ENCODE data around the gene NAT8L.

Gene NAT8L

DNA sequence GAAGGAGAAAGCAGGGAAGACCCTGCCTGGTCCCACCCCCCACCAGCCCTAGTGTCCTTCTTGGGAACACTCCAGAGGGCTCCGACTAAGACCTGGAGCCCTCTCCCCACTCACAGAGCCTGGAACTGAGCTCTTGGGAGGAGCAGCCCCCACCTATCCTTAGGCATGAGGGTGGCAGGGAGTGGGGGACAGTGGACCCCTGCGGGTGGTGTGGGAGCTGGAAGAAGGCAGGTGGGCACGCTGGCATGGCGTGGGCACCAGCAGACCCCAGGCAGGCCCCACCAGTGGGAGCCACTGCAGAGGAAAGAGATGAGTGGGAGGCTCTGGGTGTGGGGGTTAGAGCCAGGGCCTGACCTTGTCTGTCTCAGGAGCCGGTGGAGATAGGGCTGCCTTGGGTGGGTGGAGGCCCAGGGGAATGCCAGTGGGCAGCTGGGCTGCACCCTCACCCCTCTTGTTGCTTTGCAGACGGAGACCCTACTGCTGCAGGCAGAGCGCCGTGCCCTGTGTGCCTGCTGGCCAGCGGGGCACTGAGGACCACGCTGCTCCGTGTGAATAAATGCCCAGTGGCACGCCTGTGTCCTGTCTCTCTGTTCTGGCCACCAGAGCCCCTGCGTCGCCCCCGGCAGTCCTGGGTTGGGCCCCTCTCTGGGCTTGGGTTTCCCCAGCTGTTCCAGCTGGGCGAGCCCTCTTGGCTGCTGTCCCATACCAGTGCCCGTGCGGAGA, 15.6 kb upstream of the NAT8L start:
- TF ChIP-seq, protein P1, sequence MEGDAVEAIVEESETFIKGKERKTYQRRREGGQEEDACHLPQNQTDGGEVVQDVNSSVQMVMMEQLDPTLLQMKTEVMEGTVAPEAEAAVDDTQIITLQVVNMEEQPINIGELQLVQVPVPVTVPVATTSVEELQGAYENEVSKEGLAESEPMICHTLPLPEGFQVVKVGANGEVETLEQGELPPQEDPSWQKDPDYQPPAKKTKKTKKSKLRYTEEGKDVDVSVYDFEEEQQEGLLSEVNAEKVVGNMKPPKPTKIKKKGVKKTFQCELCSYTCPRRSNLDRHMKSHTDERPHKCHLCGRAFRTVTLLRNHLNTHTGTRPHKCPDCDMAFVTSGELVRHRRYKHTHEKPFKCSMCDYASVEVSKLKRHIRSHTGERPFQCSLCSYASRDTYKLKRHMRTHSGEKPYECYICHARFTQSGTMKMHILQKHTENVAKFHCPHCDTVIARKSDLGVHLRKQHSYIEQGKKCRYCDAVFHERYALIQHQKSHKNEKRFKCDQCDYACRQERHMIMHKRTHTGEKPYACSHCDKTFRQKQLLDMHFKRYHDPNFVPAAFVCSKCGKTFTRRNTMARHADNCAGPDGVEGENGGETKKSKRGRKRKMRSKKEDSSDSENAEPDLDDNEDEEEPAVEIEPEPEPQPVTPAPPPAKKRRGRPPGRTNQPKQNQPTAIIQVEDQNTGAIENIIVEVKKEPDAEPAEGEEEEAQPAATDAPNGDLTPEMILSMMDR (IDR thresholded peaks at IDR 0.05; ENCODE audit: low read depth, low read length, missing control alignments): no peak
- H3K4me3 ChIP-seq (ENCODE audit: low read depth, low read length): no peak overlapping the region
- no peak for DNase-seq (ENCODE audit: low read depth)

DNA sequence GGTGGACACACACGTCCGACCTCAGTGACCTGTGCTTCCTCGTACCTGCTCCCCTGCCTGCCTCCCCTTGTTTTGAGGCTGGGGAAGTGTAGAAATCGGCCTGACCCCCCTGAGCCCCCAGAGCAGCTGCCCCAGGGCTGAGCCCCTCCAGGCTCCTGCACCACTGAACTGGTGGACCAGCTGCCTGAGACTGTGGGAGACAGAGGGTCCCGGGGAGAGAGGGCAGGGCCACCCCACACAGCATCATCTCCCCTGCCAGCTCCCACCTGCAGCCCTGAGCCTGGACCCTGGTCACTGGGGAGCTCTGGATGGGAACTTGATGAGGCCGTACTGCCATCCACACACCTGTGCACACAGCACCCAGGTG, 15.0 kb upstream of the NAT8L start:
- H3K4me3 ChIP-seq (ENCODE audit: low read depth, low read length): no peak overlapping the region
- no peak for DNase-seq (ENCODE audit: low read depth)
- TF ChIP-seq, protein P1 (IDR thresholded peaks at IDR 0.05; ENCODE audit: low read depth, low read length, missing control alignments): no peak

DNA sequence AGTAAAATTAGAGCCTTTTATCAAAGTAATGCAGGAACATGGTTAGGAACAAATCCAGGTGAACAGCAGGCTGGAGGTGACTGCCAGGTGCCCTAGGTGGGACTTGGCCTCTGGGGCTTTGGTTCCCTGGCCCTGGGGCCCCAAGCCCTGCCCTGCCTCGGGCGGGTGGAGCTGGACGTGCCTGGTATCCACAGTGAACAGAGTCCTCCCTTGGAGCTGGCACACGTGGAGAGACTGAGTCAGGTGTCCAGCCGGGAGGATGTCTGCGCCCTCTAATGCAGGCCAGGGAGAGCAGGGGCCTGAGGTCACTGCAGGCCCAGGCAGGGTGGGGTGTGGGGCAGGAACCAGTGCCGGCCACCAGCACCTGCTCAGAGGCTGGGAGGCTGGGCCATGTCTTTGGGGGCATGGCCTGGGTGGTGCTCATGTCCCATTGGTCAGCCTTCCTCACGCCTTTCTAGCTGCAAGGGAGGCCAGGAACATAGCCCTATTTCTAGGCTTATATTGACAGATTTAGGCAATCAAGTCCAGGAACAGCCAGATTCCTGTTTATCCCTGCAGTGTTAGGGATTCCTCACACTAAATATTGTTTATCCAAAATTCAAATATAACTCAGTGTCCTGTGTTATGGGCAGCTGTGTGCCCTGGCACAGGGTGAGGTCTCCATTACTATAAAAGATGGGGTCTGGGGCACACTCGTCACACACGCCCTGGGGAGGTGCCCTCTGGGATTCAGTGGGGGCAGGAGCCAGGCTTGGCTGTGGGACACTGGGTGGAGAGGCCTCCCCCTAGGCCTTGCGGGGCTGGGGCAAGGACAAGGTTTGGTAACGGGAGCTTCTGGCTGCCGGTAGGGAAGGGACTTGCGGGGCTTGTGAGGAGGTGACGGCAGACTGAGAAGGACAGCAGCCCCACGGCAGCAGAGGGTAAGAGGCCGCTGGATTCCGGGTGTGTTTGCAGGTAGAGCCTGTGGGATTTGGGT, 14.3 kb upstream of the NAT8L start:
- DNase-seq (ENCODE audit: low read depth): no peak
- TF ChIP-seq, protein P1 (IDR thresholded peaks at IDR 0.05; ENCODE audit: low read depth, low read length, missing control alignments): no peak
- H3K4me3 ChIP-seq (ENCODE audit: low read depth, low read length): no peak overlapping the region

DNA sequence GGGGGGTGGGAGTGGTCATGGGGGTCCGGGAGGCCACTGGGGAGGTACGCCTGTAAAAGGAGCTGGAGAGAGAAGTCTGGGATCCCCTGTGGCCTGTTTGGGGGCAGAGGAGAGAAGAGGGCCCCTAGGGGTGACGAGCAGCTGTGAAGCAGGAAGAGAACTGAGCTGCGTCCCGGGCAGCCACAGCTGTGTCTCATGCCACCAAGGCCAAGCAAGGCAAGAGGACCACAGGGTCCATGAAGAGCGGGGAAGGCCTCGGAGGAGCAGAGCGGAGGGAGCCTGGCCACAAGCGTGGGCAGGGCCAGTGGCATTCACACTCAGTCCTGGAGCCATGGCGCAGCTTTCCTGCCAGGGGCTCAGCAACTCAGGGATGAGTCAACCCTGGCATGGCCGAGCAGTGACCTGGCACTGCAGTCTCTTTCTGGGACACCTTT, 13.6 kb upstream of the NAT8L start:
- no peak for DNase-seq (ENCODE audit: low read depth)
- TF ChIP-seq, protein P1 (IDR thresholded peaks at IDR 0.05; ENCODE audit: low read depth, low read length, missing control alignments): no peak
- no peak overlapping the region for H3K4me3 ChIP-seq (ENCODE audit: low read depth, low read length)

DNA sequence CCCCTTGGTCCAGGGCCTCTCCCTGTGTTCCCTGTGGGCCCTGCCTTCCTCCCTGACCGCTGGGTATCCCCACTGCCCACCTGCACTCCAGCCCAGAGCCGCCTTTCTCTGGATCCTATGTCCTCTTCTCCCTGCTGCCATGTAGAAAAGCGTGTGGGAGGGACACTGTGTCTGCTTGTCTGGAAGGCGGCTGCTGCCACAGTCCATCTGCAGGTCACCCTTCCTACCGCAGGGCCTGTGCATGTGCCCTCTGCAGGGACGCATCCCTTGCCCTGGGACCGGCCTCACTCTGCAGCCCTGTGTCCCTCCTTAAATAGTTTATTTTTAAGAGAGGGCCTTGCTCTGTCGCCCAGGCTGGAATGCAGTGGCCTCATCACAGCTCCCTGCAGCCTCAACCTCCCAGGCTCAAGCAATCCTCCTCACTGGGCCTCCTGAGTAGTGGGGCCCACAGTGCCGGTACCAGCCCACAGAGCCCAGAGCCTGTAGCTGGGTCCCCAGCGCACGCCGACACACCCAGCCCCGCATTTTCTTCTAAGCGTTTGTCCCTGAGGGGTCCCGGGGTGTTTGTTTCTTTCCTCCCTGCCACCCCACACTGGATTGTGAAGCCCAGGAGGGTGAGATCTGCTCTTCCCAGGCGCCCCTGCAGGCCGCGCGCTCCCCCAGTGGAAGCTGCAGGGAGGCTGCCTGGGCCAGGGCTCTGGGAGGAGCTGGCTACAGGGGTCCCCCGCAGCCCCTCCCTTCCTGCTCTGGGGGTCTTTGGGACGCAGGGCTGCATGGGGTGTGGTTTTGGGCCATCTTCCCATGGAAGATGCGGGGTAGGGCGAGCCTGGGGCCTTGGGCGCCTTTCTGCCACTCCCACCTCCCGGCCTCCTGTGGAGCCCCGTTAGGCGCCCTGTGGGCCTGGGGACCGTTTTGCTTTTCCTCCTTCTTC, 12.8 kb upstream of the NAT8L start:
- no peak for DNase-seq (ENCODE audit: low read depth)
- H3K4me3 ChIP-seq (ENCODE audit: low read depth, low read length): no peak overlapping the region

More for the DNA sequence above, 12.8 kb upstream of the NAT8L start:
- TF ChIP-seq, protein P1 (IDR thresholded peaks at IDR 0.05; ENCODE audit: low read depth, low read length, missing control alignments): no peak
